Body of pancreas (tissue), 4 donors: Measurements from ENCODE around the gene GNAT3. TPM values are rescaled to one million over a fixed set of nuclear protein-coding genes. Genes with fewer than 3 reads are reported as not detected.

Experiments
- ATAC-seq: fragments of 150-250 bp; one replicate; pipeline ENCODE4 v1.9.1; 2016
- DNase-seq, 4 donors: peaks; one replicate each; pipeline ENCODE4 v3.0.0-alpha.2; 2019
- H3K27ac ChIP-seq, 4 donors: fragments of 200-600 bp; sonication (generic); 1 replicate in 3 of 4; 2 replicates in 1 of 4; pipeline versions ENCODE4 v1.5.1 to v1.6.1; 2016 to 2019; ENCODE audit warnings: mild to moderate bottlenecking in 1 of 4, mixed read lengths in 1 of 4, moderate library complexity in 1 of 4
- H3K27me3 ChIP-seq, 2 donors: fragments of 200-600 bp; sonication (generic); one replicate each; pipeline ENCODE4 v1.6.0; 2016; ENCODE audit warnings: mild to moderate bottlenecking in 1 of 2
- H3K36me3 ChIP-seq, 2 donors: fragments of 200-600 bp; sonication (generic); replicated peaks in 1 of 2; 2 replicates each; pipeline ENCODE4 v1.5.1; 2016; ENCODE audit warnings: low read depth in 2 of 2; ENCODE audit not compliant: insufficient read depth in 1 of 2
- H3K4me1 ChIP-seq: fragments of 200-600 bp; sonication (generic); one replicate; pipeline ENCODE4 v1.6.0; 2016
- H3K4me3 ChIP-seq, 2 donors: fragments of 200-600 bp; sonication (generic); 1 replicate in 1 of 2; 2 replicates in 1 of 2; pipeline ENCODE4 v1.5.1; 2016 to 2019
- H3K9me3 ChIP-seq, 3 donors: fragments of 200-600 bp; sonication (generic); 1 replicate in 2 of 3; 2 replicates in 1 of 3; pipeline ENCODE4 v1.5.1; 2016
- POLR2A ChIP-seq, 3 donors: fragments of 450-650 bp; IDR thresholded peaks; one replicate each; pipeline ENCODE4 v1.6.1; 2016; ENCODE audit warnings: antibody characterized with exemption in 3 of 3, mild to moderate bottlenecking in 2 of 3
- WGBS, 2 donors: methylation state at CpG; one replicate each; pipeline ENCODE4 v1.1.5; 2017; 5-methylcytosine and 5-hydroxymethylcytosine counted together
- intact Hi-C: fragments of 100-400 bp; cut with DNase I; formaldehyde crosslinking; loops from one replicate; pipeline ENCODE4 v1.15.1; 2023
- total RNA-seq, 2 donors: library from RNA; depleted of rRNA; stranded (reverse); fragments of >200 nt; gene quantifications; one replicate each; pipeline ENCODE4 v1.1.0, GENCODE V29; 2016
- TF ChIP-seq, protein P1 (sequence below), 7 experiments: fragments of 450-650 bp in 4 of 7; fragments of 200-600 bp in 3 of 7; sonication (generic) in 3 of 7; IDR thresholded peaks; one replicate each; pipeline ENCODE4 v1.5.1; 2016 to 2019; ENCODE audit warnings: antibody characterized with exemption in 7 of 7

GNAT3 gene
- total RNA-seq, 2 donors from 2014 or later: 0.26 TPM; not detected in 1

DNA sequence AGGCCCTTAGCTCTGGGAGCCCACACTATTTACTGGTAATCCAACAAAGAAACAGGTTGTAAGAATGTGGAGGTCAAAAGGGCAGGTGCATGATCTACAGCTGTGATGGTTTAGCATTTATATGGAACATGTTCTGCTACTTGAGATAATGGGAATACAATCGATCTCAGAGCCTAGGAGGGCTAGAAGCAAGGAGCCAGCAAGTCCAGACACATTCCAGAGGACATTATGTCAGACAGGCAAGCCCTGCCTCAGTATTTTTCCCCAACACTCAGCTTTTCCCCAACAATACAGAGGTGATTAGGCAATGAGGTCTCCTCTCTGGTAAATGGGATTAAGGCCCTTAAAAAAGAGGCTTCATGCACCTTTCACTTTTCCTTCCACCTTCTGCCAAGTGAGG is 21.4 kb upstream of the GNAT3 start:
- H3K27ac ChIP-seq: no peak overlapping the region
- H3K36me3 ChIP-seq: no peaks in the 10 kb centered on the region
- WGBS, 2 donors: 25 to 47% methylated on average over 1 of the region's 1 CpG
- no peaks in the 10 kb centered on the region for H3K27me3 ChIP-seq
- H3K9me3 ChIP-seq: no peaks in the 10 kb centered on the region
- DNase-seq: no peak
- TF ChIP-seq, protein P1, sequence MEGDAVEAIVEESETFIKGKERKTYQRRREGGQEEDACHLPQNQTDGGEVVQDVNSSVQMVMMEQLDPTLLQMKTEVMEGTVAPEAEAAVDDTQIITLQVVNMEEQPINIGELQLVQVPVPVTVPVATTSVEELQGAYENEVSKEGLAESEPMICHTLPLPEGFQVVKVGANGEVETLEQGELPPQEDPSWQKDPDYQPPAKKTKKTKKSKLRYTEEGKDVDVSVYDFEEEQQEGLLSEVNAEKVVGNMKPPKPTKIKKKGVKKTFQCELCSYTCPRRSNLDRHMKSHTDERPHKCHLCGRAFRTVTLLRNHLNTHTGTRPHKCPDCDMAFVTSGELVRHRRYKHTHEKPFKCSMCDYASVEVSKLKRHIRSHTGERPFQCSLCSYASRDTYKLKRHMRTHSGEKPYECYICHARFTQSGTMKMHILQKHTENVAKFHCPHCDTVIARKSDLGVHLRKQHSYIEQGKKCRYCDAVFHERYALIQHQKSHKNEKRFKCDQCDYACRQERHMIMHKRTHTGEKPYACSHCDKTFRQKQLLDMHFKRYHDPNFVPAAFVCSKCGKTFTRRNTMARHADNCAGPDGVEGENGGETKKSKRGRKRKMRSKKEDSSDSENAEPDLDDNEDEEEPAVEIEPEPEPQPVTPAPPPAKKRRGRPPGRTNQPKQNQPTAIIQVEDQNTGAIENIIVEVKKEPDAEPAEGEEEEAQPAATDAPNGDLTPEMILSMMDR (IDR thresholded peaks at IDR 0.05): no peak
- no peak for TF ChIP-seq POLR2A (IDR thresholded peaks at IDR 0.05)
- H3K4me3 ChIP-seq: no peak overlapping the region
- H3K4me1 ChIP-seq: no peaks in the 10 kb centered on the region
- intact Hi-C loops: no loop called here
- no peak for ATAC-seq

DNA sequence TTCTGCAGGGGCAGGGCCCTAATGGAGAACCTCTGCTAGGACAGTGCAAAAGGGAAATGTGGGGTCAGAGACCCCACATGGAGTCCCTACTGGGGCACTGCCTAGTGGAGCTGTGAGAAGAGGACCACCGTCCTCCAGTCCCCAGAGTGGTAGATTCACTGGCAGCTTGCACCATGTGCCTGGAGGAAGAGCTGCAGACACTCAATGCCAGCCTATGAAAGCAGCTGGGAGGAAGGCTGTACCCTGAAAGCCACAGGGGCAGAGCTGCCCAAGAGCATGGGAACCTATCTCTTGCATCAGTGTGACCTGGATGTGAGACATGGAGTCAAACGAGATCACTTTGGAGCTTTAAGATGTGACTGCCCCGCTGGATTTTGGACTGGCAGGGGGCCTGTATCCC is 20.3 kb upstream of the GNAT3 start:
- Histone ChIP-seq H3K36me3 (no peaks in the 10 kb centered on the region), H3K27ac (no peak overlapping the region), H3K9me3 (no peaks in the 10 kb centered on the region), H3K4me3 (no peak overlapping the region), H3K27me3 (no peaks in the 10 kb centered on the region), H3K4me1 (no peaks in the 10 kb centered on the region)
- DNase-seq (no peak), ATAC-seq (no peak)
- TF ChIP-seq, protein P1 (IDR thresholded peaks at IDR 0.05): no peak
- no peak for TF ChIP-seq POLR2A (IDR thresholded peaks at IDR 0.05)
- intact Hi-C loops: no loop called here
- WGBS, 2 donors: 69 to 86% methylated on average over 2 to 3 of the region's 3 CpGs

GRCh38 chr7:80530136-80530535 is 18.3 kb upstream of the GNAT3 start:
- Histone ChIP-seq H3K27ac (no peak overlapping the region), H3K36me3 (no peaks in the 10 kb centered on the region), H3K9me3 (no peaks in the 10 kb centered on the region), H3K4me3 (no peak overlapping the region), H3K27me3 (no peaks in the 10 kb centered on the region), H3K4me1 (no peaks in the 10 kb centered on the region)
- DNase-seq: no peak
- 80 to 100% methylated on average over 1 of the region's 1 CpG for WGBS, 2 donors
- TF ChIP-seq POLR2A (IDR thresholded peaks at IDR 0.05): no peak
- TF ChIP-seq, protein P1 (IDR thresholded peaks at IDR 0.05): no peak
- no peak for ATAC-seq
- intact Hi-C loops: no loop called here

DNA sequence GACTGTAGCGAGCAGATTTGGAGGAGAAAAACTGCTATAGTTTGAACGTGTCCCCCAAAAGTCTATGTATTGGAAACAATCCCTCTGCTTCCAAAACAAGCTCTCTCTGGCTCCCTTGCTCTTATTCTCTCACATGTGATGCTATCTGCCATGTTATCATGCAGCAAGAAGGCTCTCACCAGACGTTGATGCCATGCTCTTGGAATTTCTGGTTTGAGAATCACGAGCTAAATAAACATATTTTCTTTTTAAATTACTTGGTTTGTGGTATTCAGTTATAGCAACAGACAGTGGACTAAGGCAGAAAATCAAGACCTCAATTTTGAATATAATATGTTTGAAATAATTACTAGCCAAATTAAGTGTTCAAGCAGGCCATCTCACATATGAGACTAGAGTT is 17.5 kb upstream of the GNAT3 start:
- Histone ChIP-seq H3K27ac (no peak overlapping the region), H3K9me3 (no peaks in the 10 kb centered on the region), H3K36me3 (no peaks in the 10 kb centered on the region), H3K4me1 (no peaks in the 10 kb centered on the region), H3K27me3 (no peaks in the 10 kb centered on the region), H3K4me3 (no peak overlapping the region)
- 58 to 68% methylated on average over 4 of the region's 4 CpGs for whole genome bisulfite sequencing, 2 donors
- ATAC-seq: no peak
- DNase-seq: no peak
- intact Hi-C loops: no loop called here
- TF ChIP-seq, protein P1 (IDR thresholded peaks at IDR 0.05): no peak
- no peak for TF ChIP-seq POLR2A (IDR thresholded peaks at IDR 0.05)

DNA sequence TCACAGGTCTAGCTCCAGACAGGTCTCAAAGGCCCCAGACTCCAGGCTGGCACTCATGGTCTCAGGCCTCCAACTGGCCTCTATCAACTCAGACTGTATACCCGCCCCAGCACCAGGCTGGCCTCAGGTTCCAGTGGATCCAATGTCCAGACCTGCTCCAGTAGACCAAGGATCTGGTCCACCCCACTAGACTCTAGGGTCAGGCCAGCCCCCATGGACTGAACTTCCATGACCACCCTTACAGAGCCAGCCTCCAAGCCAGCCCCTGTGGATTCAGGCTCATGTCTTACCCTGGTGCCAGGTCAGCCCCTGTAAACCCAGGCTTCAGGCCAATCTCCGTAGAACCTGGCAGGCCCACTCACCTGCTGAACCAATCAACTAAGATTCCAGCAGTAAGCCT is 16.8 kb upstream of the GNAT3 start:
- H3K27ac ChIP-seq: no peak overlapping the region
- H3K4me1 ChIP-seq: no peaks in the 10 kb centered on the region
- H3K4me3 ChIP-seq: no peak overlapping the region
- 81 to 90% methylated on average over 2 of the region's 2 CpGs for WGBS, 2 donors
- no peak for ATAC-seq
- no peaks in the 10 kb centered on the region for H3K36me3 ChIP-seq
- DNase-seq: no peak
- TF ChIP-seq, protein P1 (IDR thresholded peaks at IDR 0.05): no peak
- TF ChIP-seq POLR2A (IDR thresholded peaks at IDR 0.05): no peak
- no peaks in the 10 kb centered on the region for H3K9me3 ChIP-seq
- no peaks in the 10 kb centered on the region for H3K27me3 ChIP-seq
- intact Hi-C loops: no loop called here
